GM06990 (cell line): Measurements from ENCODE around the gene PCBD1.

ENCODE experiments used
- DNase-seq: peaks from one replicate; pipeline ENCODE4 v3.0.0-alpha.2; 2011; ENCODE audit not compliant: insufficient read length; ENCODE audit errors: extremely low read depth
- H3K27me3 ChIP-seq: replicated peaks from 2 replicates; pipeline ENCODE4 v1.6.0; 2011; ENCODE audit warnings: low read length; ENCODE audit not compliant: control insufficient read depth, insufficient read depth
- H3K36me3 ChIP-seq: 2 replicates; pipeline ENCODE4 v1.5.1; 2011; ENCODE audit warnings: low read length; ENCODE audit not compliant: control insufficient read depth, insufficient read depth
- H3K4me3 ChIP-seq: replicated peaks from 2 replicates; pipeline ENCODE4 v1.5.1; 2011; ENCODE audit warnings: low read depth, mild to moderate bottlenecking, control low read depth, low read length
- TF ChIP-seq, protein P1 (sequence below): IDR thresholded peaks from 2 replicates; pipeline ENCODE4 v1.5.1; 2011; ENCODE audit warnings: low read length, control low read depth, mild to moderate bottlenecking, inconsistent platforms; ENCODE audit not compliant: insufficient read depth, poor library complexity, severe bottlenecking

PCBD1 gene

GRCh38 chr10:70879207-70879606 is 9.2 kb downstream of the PCBD1 start:
- TF ChIP-seq, protein P1, sequence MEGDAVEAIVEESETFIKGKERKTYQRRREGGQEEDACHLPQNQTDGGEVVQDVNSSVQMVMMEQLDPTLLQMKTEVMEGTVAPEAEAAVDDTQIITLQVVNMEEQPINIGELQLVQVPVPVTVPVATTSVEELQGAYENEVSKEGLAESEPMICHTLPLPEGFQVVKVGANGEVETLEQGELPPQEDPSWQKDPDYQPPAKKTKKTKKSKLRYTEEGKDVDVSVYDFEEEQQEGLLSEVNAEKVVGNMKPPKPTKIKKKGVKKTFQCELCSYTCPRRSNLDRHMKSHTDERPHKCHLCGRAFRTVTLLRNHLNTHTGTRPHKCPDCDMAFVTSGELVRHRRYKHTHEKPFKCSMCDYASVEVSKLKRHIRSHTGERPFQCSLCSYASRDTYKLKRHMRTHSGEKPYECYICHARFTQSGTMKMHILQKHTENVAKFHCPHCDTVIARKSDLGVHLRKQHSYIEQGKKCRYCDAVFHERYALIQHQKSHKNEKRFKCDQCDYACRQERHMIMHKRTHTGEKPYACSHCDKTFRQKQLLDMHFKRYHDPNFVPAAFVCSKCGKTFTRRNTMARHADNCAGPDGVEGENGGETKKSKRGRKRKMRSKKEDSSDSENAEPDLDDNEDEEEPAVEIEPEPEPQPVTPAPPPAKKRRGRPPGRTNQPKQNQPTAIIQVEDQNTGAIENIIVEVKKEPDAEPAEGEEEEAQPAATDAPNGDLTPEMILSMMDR = no peak
- no peaks in the 10 kb centered on the region; the same call in 1 of the 2 replicates for H3K36me3 ChIP-seq
- DNase-seq = no peak
- no peaks in the 10 kb centered on the region for H3K27me3 ChIP-seq
- H3K4me3 ChIP-seq = no peak overlapping the region

GRCh38 chr10:70874061-70874460 is 14.3 kb downstream of the PCBD1 start:
- Histone ChIP-seq H3K36me3 (peaks cover 4% of the 10 kb centered on the region), H3K27me3 (no peaks in the 10 kb centered on the region), H3K4me3 (no peak overlapping the region)
- TF ChIP-seq, protein P1 = no peak
- DNase-seq = no peak

DNA sequence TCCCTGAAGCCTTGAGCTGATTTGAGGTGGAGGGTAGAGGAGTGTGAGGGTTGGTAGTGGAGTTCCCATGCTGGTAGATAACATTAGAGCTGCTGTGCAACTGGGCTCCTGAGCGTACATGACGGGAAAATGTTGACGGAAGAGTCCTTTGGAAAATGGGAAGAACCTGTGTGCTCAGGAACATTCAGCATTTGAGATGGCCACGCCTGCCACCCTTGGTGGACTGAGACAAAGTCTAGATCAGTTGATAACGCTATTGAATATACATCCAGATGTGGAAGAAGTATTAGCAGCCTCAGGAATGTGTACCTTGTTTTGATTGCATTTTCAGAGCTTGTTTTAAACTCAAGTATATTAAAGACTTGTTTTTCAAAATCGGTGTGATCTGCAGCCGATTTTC is 16.1 kb downstream of the PCBD1 start:
- H3K27me3 ChIP-seq = no peaks in the 10 kb centered on the region
- peaks cover 4% of the 10 kb centered on the region for H3K36me3 ChIP-seq
- DNase-seq = no peak
- H3K4me3 ChIP-seq = no peak overlapping the region
- TF ChIP-seq, protein P1 = no peak

- no peak for DNase-seq
- no peaks in the 10 kb centered on the region for H3K27me3 ChIP-seq
- TF ChIP-seq, protein P1 = no peak
Measured at GRCh38 chr10:70866424-70866823, 21.9 kb downstream of the PCBD1 start.

DNA sequence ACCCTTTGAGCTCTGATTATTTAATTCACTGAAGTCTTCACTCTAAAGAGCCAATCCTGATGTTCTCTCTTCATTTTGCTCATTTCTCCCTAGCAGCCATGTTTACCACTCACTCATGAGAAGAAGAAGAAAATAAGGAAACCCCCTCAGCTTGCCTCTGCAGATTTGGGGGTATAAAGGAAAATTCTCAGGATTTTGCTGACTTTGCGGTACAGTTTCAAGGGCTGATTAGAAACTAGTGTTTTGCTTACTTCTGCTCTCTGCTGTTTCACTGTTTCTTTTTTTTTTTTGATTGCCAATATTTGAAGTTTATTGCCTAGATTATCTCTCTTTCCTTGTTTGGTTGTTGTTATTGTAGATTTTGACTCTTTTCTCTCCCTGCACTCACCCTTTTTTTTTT is 23.4 kb downstream of the PCBD1 start:
- no peak for DNase-seq
- H3K27me3 ChIP-seq = no peaks in the 10 kb centered on the region
- no peak overlapping the region for H3K4me3 ChIP-seq
- TF ChIP-seq, protein P1 = no peak
- H3K36me3 ChIP-seq = no peaks in the 10 kb centered on the region

More at GRCh38 chr10:70866424-70866823, 21.9 kb downstream of the PCBD1 start:
- Histone ChIP-seq H3K36me3 (no peaks in the 10 kb centered on the region), H3K4me3 (no peak overlapping the region)
